HG02623 (cell line): ENCODE measurements around the gene ADAMTS4.
A peak's percentile ranks its signal among the peaks of the same experiment; 100 is the strongest.
"Not testable (repeated sequence)": the region's sequence is repeated elsewhere in the genome, so short reads cannot be mapped to it uniquely, and the experiment has no call there.

ENCODE experiments used
- ATAC-seq: cut with Tn5 transposase; IDR thresholded peaks from one replicate; pipeline ENCODE4 v1.9.1; 2021; ENCODE audit warnings: moderate library complexity; ENCODE audit not compliant: unreplicated experiment

Gene ADAMTS4

GRCh38 chr1:161198897-161199431, at the start of gene ADAMTS4:
Gene ADAMTS4 (minus strand): TSS chr1:161199054. CDS start chr1:161198627, 427 bp downstream.
- no peak for ATAC-seq

GRCh38 chr1:161244888-161245287, 46.0 kb upstream of the ADAMTS4 start:
- no peak for ATAC-seq

GRCh38 chr1:161242313-161242712, 43.5 kb upstream of the ADAMTS4 start:
- ATAC-seq = no peak

- no peak for ATAC-seq
Measured at GRCh38 chr1:161241682-161242081, 42.8 kb upstream of the ADAMTS4 start.

- no peak for ATAC-seq
Measured at GRCh38 chr1:161238039-161238473, 39.2 kb upstream of the ADAMTS4 start, which contains the start of gene NR1I3. Gene NR1I3 (minus strand): TSS chr1:161238203. CDS start chr1:161236565, 1,638 bp downstream.

- ATAC-seq = no peak
Measured at GRCh38 chr1:161235957-161236775, 37.3 kb upstream of the ADAMTS4 start.

- ATAC-seq = no peak
Measured at GRCh38 chr1:161233102-161233501, 34.2 kb upstream of the ADAMTS4 start.

GRCh38 chr1:161230762-161231161, 31.9 kb upstream of the ADAMTS4 start:
- ATAC-seq = no peak

- no peak for ATAC-seq
Measured at GRCh38 chr1:161229896-161230295, 31.0 kb upstream of the ADAMTS4 start.

- ATAC-seq = no peak
Measured at GRCh38 chr1:161228032-161228431, 29.2 kb upstream of the ADAMTS4 start.

GRCh38 chr1:161227196-161227871, 28.5 kb upstream of the ADAMTS4 start:
- ATAC-seq = no peak

GRCh38 chr1:161226759-161227158, 27.9 kb upstream of the ADAMTS4 start:
- no peak for ATAC-seq

- no peak for ATAC-seq
Measured at GRCh38 chr1:161226320-161226711, 27.5 kb upstream of the ADAMTS4 start.

GRCh38 chr1:161225534-161226319, 26.9 kb upstream of the ADAMTS4 start, which contains the start of gene TOMM40L:
Gene TOMM40L (plus strand): TSS chr1:161226060. CDS start chr1:161226490, 430 bp downstream.
- ATAC-seq = peak; percentile 92

GRCh38 chr1:161225178-161225533, 26.3 kb upstream of the ADAMTS4 start:
- no peak for ATAC-seq

GRCh38 chr1:161224695-161225087, 25.8 kb upstream of the ADAMTS4 start:
- ATAC-seq = not testable (repeated sequence)

- no peak for ATAC-seq
Measured at GRCh38 chr1:161223805-161224694, 25.2 kb upstream of the ADAMTS4 start.

GRCh38 chr1:161222175-161223019, 23.5 kb upstream of the ADAMTS4 start:
- ATAC-seq = no peak

GRCh38 chr1:161220002-161220401, 21.1 kb upstream of the ADAMTS4 start:
- ATAC-seq = no peak
